RWPE2 (cell line): Measurements from ENCODE around the gene DAD1.
A peak's percentile ranks its signal among the peaks of the same experiment; 100 is the strongest.
"Not testable (repeated sequence)": the region's sequence is repeated elsewhere in the genome, so short reads cannot be mapped to it uniquely, and the experiment has no call there.

Source experiments
- ATAC-seq: fragments of 200-7000 bp; cut with Tn5 transposase; 3 replicates; pipeline ENCODE4 v1.9.1; 2021; ENCODE audit warnings: low read depth
- DNase-seq: peaks from one replicate; pipeline ENCODE4 v3.0.0-alpha.2; 2020; ENCODE audit warnings: low spot score
- H3K27ac ChIP-seq: fragments of 450-650 bp; 2 replicates; pipeline ENCODE4 v1.5.1; 2017; ENCODE audit warnings: mild to moderate bottlenecking; ENCODE audit not compliant: poor library complexity, severe bottlenecking
- H3K27me3 ChIP-seq: fragments of 250-450 bp; sonication (Bioruptor Pico); 2 replicates; pipeline ENCODE4 v1.5.1; 2021; ENCODE audit warnings: mild to moderate bottlenecking, moderate library complexity; ENCODE audit not compliant: insufficient read depth, poor library complexity, severe bottlenecking
- H3K36me3 ChIP-seq: fragments of 250-450 bp; sonication (Bioruptor Pico); 2 replicates; pipeline ENCODE4 v1.5.1; 2020; ENCODE audit warnings: low read depth, mild to moderate bottlenecking, moderate library complexity
- H3K4me1 ChIP-seq: fragments of 250-450 bp; sonication (Bioruptor Pico); 2 replicates; pipeline ENCODE4 v1.5.1; 2021; ENCODE audit warnings: mild to moderate bottlenecking, moderate library complexity; ENCODE audit not compliant: insufficient read depth, poor library complexity, severe bottlenecking
- H3K4me3 ChIP-seq: fragments of 250-450 bp; sonication (Bioruptor Pico); 2 replicates; pipeline ENCODE4 v1.5.1; 2021; ENCODE audit warnings: mild to moderate bottlenecking, moderate library complexity; ENCODE audit not compliant: severe bottlenecking
- H3K9me3 ChIP-seq: fragments of 250-450 bp; sonication (Bioruptor Pico); 2 replicates; pipeline ENCODE4 v1.5.1; 2021; ENCODE audit warnings: mild to moderate bottlenecking, moderate library complexity; ENCODE audit not compliant: severe bottlenecking
- TF ChIP-seq, protein P1 (sequence below): fragments of 450-650 bp; IDR thresholded peaks from one replicate; pipeline ENCODE4 v1.5.1; 2017; ENCODE audit warnings: mild to moderate bottlenecking, moderate library complexity; ENCODE audit not compliant: poor library complexity, severe bottlenecking

The DAD1 gene

DNA sequence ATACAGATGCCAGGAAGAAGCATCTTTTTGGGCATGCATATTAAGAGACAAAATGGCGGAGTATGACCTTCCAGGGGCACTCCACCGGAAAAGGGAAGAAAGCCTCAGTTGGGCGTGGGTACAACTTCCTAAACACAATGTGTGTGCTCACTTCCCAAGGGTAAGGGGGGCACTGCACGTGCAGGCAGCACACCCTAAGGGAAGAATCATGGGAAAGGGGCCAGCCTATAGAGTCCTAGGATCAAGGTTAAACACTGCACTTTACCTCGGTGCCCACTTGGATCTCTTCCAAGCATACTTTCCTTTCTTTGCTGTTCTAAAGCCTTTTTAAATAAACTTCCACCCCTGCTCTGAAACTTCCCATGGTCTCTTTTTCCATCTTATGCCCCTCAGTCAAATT lies 40.3 kb upstream of the DAD1 start:
- ATAC-seq = no peak
- no peak overlapping the region for H3K4me3 ChIP-seq
- TF ChIP-seq, protein P1, sequence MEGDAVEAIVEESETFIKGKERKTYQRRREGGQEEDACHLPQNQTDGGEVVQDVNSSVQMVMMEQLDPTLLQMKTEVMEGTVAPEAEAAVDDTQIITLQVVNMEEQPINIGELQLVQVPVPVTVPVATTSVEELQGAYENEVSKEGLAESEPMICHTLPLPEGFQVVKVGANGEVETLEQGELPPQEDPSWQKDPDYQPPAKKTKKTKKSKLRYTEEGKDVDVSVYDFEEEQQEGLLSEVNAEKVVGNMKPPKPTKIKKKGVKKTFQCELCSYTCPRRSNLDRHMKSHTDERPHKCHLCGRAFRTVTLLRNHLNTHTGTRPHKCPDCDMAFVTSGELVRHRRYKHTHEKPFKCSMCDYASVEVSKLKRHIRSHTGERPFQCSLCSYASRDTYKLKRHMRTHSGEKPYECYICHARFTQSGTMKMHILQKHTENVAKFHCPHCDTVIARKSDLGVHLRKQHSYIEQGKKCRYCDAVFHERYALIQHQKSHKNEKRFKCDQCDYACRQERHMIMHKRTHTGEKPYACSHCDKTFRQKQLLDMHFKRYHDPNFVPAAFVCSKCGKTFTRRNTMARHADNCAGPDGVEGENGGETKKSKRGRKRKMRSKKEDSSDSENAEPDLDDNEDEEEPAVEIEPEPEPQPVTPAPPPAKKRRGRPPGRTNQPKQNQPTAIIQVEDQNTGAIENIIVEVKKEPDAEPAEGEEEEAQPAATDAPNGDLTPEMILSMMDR = no peak
- no peaks in the 10 kb centered on the region for H3K4me1 ChIP-seq
- H3K36me3 ChIP-seq = no peaks in the 10 kb centered on the region
- DNase-seq = no peak
- no peaks in the 10 kb centered on the region for H3K9me3 ChIP-seq
- H3K27ac ChIP-seq = no peak overlapping the region
- H3K27me3 ChIP-seq = no peaks in the 10 kb centered on the region

DNA sequence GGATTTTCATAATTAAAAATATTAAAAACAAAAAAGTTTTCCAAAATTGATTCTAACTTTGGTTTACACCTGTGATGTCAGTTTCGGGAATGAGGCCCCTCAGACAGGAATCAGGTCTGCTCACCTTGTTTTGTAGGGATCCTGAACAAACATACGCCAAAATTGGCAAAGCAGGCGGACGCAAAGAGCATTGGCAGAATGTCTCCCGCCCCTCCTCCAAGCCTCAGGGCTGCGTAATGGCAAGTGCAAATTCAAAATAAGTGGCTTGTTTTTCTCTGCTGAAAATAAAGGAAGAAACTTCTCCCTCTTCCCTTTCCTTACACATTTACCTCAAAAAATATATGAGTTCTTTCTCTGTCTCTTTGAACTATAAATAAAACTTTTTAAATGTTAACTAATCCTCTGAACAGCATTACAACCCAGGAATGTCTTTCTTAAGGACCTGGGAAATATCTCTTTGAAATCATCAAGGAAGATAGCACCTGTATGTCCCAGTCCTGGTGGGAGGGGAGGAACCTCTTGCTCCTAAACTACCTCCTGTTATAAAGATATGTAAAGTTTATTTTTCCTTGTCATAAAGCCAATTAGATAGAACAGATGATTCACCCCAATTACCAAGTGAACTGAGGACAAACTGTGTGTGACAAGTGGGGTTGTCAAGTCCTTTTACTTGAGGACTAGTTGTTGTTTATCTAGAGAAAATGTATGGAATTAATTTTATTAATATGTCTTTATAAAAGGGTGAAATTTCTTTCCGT lies 38.7 kb upstream of the DAD1 start:
- DNase-seq (no peak), ATAC-seq (no peak)
- H3K9me3 ChIP-seq = no peaks in the 10 kb centered on the region
- no peak overlapping the region for H3K4me3 ChIP-seq
- TF ChIP-seq, protein P1 = no peak
- H3K36me3 ChIP-seq = no peaks in the 10 kb centered on the region
- no peaks in the 10 kb centered on the region for H3K4me1 ChIP-seq
- no peaks in the 10 kb centered on the region for H3K27me3 ChIP-seq
- no peak overlapping the region for H3K27ac ChIP-seq

DNA sequence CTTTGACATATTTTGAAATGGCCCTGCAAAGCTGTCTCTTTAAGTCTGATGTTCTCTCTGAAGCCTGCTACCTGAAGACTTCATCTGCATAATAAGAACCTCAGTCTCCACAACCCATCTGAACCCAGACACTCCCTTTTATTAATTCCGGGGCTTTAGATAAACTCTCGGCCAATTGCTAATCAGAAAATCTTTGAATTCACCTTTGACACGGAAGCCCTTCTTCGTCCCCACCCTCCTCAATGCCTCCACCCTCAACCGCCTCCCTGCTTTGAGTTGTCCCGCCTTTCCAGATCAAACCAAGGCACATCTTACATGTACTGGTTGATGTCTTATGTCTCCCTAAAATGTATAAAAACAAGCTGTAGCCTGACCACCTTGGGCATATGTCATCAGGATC lies 37.6 kb upstream of the DAD1 start:
- H3K27ac ChIP-seq = no peak overlapping the region
- H3K4me1 ChIP-seq = peaks cover 6% of the 10 kb centered on the region
- TF ChIP-seq, protein P1 = no peak
- H3K36me3 ChIP-seq = no peaks in the 10 kb centered on the region
- H3K4me3 ChIP-seq = no peak overlapping the region
- no peak for DNase-seq
- H3K27me3 ChIP-seq = no peaks in the 10 kb centered on the region
- no peaks in the 10 kb centered on the region for H3K9me3 ChIP-seq
- no peak for ATAC-seq

DNA sequence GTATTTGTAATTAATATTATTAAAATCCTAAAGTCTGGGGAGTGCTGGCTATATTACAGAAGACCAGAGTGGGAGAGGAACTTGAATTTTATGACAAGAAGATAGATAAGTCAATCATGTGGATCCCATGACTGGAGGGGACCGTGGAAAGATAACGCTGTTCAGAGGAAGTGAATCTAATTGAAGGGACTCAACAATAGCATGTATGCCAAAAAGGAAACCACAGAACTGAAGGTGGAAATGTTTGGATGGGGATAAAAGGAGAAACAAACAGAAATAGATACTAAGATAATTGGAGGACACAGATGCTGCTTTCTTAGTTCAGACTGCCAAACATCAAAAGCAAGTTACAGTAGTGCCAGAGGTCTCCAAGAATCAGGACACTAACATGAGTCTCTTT lies 34.0 kb upstream of the DAD1 start:
- ATAC-seq (no peak), DNase-seq (no peak)

DNA sequence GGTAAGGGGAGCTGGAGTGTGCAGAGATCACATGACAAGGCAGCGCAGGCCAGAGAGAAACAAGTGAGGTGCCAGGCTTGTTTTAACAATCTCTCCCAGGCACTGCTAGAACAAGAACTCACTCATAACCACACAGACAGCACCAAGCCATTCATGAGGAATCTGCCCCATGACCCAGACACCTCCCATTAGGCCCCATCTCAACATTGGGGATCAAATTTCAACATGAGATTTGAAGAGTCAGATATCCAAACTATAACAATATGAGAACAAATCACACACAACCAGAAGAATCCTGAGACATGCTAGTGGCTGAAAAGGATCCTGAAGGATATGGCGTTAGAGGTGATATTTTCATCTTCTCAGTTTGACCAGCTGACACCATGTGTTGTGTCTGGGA lies 33.2 kb upstream of the DAD1 start:
- H3K4me3 ChIP-seq = no peak overlapping the region
- peaks cover 6% of the 10 kb centered on the region for H3K4me1 ChIP-seq
- peak; percentile 80 for ATAC-seq
- TF ChIP-seq, protein P1 = no peak
- H3K36me3 ChIP-seq = no peaks in the 10 kb centered on the region
- H3K27me3 ChIP-seq = no peaks in the 10 kb centered on the region
- no peaks in the 10 kb centered on the region for H3K9me3 ChIP-seq
- peak overlapping the region; percentile 2 for H3K27ac ChIP-seq
- no peak for DNase-seq

More for the DNA sequence above, 34.0 kb upstream of the DAD1 start:
- Histone ChIP-seq H3K27ac (peak overlapping the region; percentile 2), H3K9me3 (no peaks in the 10 kb centered on the region), H3K4me3 (no peak overlapping the region), H3K36me3 (no peaks in the 10 kb centered on the region), H3K27me3 (no peaks in the 10 kb centered on the region), H3K4me1 (peaks cover 6% of the 10 kb centered on the region)
- TF ChIP-seq, protein P1 = no peak

DNA sequence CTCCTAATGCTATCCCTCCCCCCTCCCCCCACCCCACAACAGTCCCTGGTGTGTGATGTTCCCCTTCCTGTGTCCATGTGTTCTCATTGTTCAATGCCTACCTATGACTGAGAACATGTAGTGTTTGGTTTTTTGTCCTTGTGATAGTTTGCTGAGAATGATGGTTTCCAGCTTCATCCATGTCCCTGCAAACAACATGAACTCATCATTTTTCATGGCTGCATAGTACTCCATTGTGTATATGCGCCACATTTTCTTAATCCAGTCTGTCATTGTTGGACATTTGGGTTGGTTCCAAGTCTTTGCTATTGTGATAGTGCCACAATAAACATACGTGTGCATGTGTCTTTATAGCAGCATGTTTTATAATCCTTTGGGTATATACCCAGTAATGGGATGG lies 26.7 kb upstream of the DAD1 start:
- not testable (repeated sequence) for H3K4me3 ChIP-seq, DNase-seq, ATAC-seq

More for the DNA sequence above, 26.7 kb upstream of the DAD1 start:
- H3K9me3 ChIP-seq, H3K36me3 ChIP-seq, H3K27me3 ChIP-seq: not testable (repeated sequence)
- peak overlapping the region; percentile 90 for H3K27ac ChIP-seq
- H3K4me1 ChIP-seq = peaks cover 16% of the 10 kb centered on the region
